Measurements from ENCODE around the gene HOXB4.

The HOXB4 gene

GRCh38 chr17:48577946-48578615 lies at the start of gene HOXB4:
Gene HOXB4 (minus strand): TSS chr17:48578350. CDS start chr17:48578319, 31 bp downstream.
- H3K27ac ChIP-seq, result no peak within 1 kb of the TSS

GRCh38 chr17:48627118-48627597 lies 49.0 kb upstream of the HOXB4 start:
- H3K27ac ChIP-seq, result no peak overlapping the region
- no peak for TF ChIP-seq CTCF (conservative IDR thresholded peaks at IDR 0.05)

More at GRCh38 chr17:48577946-48578615, at the start of gene HOXB4:
- TF ChIP-seq CTCF (conservative IDR thresholded peaks at IDR 0.05), result no peak

- TF ChIP-seq CTCF (conservative IDR thresholded peaks at IDR 0.05), result no peak
- H3K27ac ChIP-seq, result peak within 1 kb of the TSS; percentile 49
Observed at GRCh38 chr17:48626245-48627117, 48.3 kb upstream of the HOXB4 start, which contains the start of gene HOXB9. Gene HOXB9 (minus strand): TSS chr17:48626358. CDS start chr17:48626269, 89 bp downstream.

- TF ChIP-seq CTCF (conservative IDR thresholded peaks at IDR 0.05), result no peak
- H3K27ac ChIP-seq, result peak overlapping the region; percentile 49
Observed at GRCh38 chr17:48625495-48626244, 47.5 kb upstream of the HOXB4 start.

- TF ChIP-seq CTCF (conservative IDR thresholded peaks at IDR 0.05), result no peak
- peak overlapping the region; percentile 49 for H3K27ac ChIP-seq
Observed at GRCh38 chr17:48624544-48625494, 46.7 kb upstream of the HOXB4 start.

- TF ChIP-seq CTCF (conservative IDR thresholded peaks at IDR 0.05), result no peak
- H3K27ac ChIP-seq, result no peak overlapping the region
Observed at GRCh38 chr17:48624118-48624517, 46.0 kb upstream of the HOXB4 start.
